GM19328 (cell line): ENCODE results near the gene ZNF773.

Experiments
- ATAC-seq: cut with Tn5 transposase; IDR thresholded peaks from one replicate; pipeline ENCODE4 v1.9.1; 2021; ENCODE audit warnings: mild to moderate bottlenecking, moderate library complexity; ENCODE audit not compliant: unreplicated experiment

The ZNF773 gene

DNA sequence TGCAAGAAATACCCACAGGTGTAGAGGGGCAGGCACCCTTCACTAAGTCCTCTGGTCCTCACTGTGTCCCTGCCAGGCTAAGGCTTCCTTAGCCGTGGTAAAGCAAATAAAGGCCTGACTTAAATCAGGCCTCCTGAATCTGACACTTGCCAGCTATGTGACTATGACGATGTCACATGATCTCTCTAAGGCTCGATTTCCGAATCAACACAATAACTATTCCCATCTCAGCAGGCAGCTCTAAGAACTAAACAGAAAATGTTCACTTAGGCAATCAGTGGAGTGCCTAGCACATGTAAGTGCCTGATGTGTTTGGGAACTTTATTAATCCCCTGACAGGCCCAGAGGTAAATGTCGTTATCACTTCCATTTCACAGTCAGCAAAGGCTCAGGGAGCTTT is 57.9 kb downstream of the ZNF773 start:
- no peak for ATAC-seq
